NB4 (cell line): ENCODE results near the gene RFPL2.

Source experiments
- MAX ChIP-seq: IDR thresholded peaks from 2 replicates; pipeline ENCODE4 v1.6.1; 2011; ENCODE audit warnings: low read depth, low read length
- MYC ChIP-seq: IDR thresholded peaks from 2 replicates; pipeline ENCODE4 v1.6.1; 2011; ENCODE audit warnings: low read depth, low read length
- TF ChIP-seq, protein P1 (sequence below): IDR thresholded peaks from one replicate; pipeline ENCODE4 v1.5.1; 2012; ENCODE audit warnings: low read depth, low read length

DNA sequence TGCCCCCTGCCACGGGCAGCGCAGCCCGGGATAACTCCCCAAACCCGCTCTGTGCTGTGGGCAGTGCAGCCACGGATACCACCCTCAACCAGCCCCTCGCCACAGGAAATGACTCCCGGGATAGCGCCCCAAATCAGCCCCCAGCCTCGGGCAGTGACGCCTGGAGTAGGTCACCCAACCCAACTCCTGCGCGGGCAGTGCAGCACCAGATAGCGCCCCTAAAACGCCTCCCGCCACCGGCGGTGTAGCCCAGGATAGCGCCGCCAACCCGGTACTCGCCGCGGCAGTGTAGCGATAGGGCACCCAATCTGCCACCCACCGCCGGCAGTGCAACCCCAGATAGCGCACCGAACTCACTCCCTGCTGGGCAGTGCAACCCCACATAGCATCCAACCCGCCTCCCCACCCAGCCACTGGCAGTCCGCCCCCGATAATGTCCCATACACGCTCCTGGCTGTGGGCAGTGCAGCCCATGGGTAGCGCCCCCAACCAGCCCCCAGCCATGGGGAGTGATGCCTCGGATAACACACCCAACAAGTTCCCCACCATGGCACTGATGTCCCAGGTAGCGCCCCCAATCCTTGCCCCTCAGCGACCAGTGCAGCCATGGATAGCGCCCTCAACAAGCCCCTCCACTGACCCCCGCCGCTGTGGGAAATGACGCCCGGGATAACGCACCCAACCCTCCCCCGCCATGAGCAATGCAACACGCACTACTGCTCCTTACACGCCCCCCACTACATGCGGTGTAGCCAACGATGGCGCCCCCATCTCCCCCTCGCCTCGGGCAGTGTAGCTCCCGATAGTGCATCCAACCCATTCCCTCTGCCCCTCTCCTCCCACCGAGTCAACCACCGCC, 1.5 kb downstream of the RFPL2 start:
- TF ChIP-seq MYC (no peak), MAX (no peak)
- TF ChIP-seq, protein P1, sequence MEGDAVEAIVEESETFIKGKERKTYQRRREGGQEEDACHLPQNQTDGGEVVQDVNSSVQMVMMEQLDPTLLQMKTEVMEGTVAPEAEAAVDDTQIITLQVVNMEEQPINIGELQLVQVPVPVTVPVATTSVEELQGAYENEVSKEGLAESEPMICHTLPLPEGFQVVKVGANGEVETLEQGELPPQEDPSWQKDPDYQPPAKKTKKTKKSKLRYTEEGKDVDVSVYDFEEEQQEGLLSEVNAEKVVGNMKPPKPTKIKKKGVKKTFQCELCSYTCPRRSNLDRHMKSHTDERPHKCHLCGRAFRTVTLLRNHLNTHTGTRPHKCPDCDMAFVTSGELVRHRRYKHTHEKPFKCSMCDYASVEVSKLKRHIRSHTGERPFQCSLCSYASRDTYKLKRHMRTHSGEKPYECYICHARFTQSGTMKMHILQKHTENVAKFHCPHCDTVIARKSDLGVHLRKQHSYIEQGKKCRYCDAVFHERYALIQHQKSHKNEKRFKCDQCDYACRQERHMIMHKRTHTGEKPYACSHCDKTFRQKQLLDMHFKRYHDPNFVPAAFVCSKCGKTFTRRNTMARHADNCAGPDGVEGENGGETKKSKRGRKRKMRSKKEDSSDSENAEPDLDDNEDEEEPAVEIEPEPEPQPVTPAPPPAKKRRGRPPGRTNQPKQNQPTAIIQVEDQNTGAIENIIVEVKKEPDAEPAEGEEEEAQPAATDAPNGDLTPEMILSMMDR, result no peak
